HUES6 (cell line): ENCODE results near the gene DNAH2.

ENCODE experiments used
- H3K27ac ChIP-seq: 2 replicates; pipeline ENCODE4 v1.7.0; 2013; ENCODE audit warnings: low read depth, mild to moderate bottlenecking, low read length, inconsistent platforms
- H3K27me3 ChIP-seq: 2 replicates; pipeline ENCODE4 v1.6.1; 2013; ENCODE audit warnings: low read length; ENCODE audit not compliant: control insufficient read depth, insufficient read depth
- H3K36me3 ChIP-seq: 2 replicates; pipeline ENCODE4 v1.6.1; 2013; ENCODE audit warnings: low read length; ENCODE audit not compliant: control insufficient read depth, insufficient read depth
- H3K4me1 ChIP-seq: 2 replicates; pipeline ENCODE4 v1.6.1; 2013; ENCODE audit warnings: low read length; ENCODE audit not compliant: control insufficient read depth, insufficient read depth
- H3K4me3 ChIP-seq: 2 replicates; pipeline ENCODE4 v1.5.1; 2013; ENCODE audit warnings: low read depth, low read length
- H3K9ac ChIP-seq: one replicate; pipeline ENCODE4 v1.6.1; 2013; ENCODE audit warnings: mild to moderate bottlenecking, low read length
- H3K9me3 ChIP-seq: 2 replicates; pipeline ENCODE4 v1.6.1; 2013; ENCODE audit warnings: low read depth, low read length; ENCODE audit not compliant: control insufficient read depth, insufficient read depth

DNAH2 gene

DNA sequence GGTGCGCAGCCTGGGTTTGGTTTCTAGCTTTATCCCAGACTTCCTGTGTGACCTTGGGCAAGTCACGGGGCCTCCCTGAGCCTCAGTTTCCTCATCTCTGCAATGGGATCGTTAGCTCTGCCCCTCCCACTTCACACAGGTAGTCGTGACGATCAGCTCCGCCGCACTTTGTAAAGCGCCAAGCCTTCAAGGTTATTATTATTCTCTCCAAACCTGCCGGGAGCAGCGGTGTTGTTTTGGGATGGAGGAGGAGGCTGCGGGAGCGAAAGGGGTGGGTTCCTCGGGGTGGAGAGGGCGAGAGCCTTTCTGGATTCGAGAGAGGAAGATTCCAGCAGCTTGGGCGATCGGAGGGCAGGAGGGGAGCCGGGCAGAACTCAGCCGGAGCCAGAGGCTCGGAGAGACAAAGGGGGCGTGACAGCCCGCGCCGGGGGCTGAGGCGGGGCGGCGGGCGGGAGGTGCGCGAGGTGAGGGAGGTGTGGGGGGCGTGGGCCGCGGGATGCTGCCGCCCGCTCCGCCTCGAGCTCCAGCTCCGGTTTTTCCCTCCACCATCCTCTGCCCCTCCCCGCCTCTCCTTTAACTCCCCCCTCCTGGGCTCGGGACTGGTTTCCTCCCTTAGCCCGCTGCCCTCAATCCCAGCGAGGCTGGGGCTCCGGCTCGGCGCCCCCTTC is 12.8 kb upstream of the DNAH2 start, which contains the start of gene EFNB3:
Gene EFNB3 (plus strand): TSS at position 602 of the 668 bp plus-strand sequence. CDS start 397 bp downstream, outside the sequence.
- Histone ChIP-seq H3K4me1 (peaks cover 23% of the 10 kb centered on the region), H3K9ac (peak within 1 kb of the TSS; percentile 27), H3K27me3 (peaks cover 14% of the 10 kb centered on the region), H3K27ac (no peak within 1 kb of the TSS), H3K4me3 (peak within 1 kb of the TSS; percentile 62), H3K36me3 (peaks cover 9% of the 10 kb centered on the region), H3K9me3 (no peaks in the 10 kb centered on the region)

DNA sequence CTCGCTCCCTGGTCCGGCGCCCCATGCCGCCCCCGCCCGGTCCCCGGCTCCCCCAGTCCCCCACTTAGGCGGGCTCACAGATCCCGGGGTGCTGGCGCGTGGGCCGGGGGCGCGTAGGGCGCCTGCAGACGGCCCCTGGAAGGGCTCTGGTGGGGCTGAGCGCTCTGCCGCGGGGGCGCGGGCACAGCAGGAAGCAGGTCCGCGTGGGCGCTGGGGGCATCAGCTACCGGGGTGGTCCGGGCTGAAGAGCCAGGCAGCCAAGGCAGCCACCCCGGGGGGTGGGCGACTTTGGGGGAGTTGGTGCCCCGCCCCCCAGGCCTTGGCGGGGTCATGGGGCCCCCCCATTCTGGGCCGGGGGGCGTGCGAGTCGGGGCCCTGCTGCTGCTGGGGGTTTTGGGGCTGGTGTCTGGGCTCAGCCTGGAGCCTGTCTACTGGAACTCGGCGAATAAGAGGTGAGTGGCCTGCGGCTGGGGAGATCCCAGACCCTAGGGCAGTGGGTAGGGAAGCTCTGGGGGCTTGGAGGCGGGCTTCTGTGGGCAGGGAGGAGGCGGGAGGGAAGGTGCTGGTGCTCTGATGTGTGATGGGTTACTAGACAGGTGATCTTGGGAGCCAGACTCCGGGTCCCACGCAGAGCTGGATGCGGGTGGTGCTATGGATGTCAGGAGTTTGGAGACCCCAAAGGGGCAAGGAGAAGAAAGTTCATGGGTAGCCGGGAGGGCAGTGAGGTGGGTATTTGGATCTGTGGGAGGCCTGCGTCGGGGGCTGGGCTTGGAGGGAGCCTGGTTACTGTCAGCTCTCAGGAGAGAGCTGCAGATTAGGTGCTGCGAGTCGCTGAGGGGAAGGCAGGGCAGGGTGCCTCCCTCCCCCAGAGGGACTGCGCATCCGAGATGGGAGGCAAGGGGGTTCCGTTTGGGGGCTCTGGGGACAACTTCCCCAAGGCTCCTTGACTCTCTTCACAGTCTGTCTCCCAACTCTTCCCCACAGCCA is 12.0 kb upstream of the DNAH2 start:
- Histone ChIP-seq H3K4me3 (peak overlapping the region; percentile 62), H3K9ac (peak overlapping the region; percentile 27), H3K27ac (no peak overlapping the region), H3K36me3 (peaks cover 8% of the 10 kb centered on the region), H3K9me3 (no peaks in the 10 kb centered on the region), H3K27me3 (peaks cover 14% of the 10 kb centered on the region), H3K4me1 (peaks cover 23% of the 10 kb centered on the region)

DNA sequence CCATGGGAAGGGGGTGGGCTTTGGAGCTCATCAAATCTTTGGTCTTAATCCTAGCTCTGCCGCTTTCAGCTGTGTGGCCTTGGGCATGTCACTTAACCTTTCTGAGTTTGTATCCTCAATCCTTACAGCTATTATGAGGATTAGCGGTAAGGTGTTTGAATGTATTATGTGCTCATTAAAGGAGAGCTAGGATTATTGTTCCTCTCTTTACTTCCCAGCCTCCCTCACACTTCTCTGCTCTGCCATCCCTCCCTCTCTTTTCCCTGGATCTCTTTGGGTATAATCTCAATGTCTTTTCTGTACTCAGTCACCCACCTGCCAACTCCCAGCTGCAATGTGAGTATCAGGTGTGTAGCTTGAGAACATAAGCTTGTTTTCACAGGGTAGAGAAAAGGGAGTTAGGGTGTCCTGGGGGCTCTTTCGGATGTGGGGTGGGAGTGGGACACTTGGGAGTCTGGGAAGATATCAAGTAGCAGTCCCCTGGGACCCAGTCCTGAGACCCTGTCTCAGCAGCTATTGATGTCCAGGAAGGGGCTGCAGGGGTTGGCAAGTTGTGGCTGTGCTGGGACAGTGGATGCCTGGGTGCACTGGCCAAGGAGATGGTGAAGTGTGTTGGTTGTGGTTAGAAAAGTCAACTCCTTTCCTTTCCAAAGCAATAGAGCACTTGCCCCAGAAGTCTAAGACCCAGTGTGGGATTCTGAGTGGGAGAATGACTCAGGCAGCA is 10.8 kb upstream of the DNAH2 start:
- H3K4me1 ChIP-seq: peaks cover 27% of the 10 kb centered on the region
- H3K4me3 ChIP-seq: 0 out of 2 replicates have a peak overlapping the region, but pooled peaks have one; percentile 62
- H3K36me3 ChIP-seq: no peaks in the 10 kb centered on the region
- no peak overlapping the region for H3K27ac ChIP-seq
- H3K9ac ChIP-seq: no peak overlapping the region
- H3K27me3 ChIP-seq: peaks cover 15% of the 10 kb centered on the region
- H3K9me3 ChIP-seq: no peaks in the 10 kb centered on the region

DNA sequence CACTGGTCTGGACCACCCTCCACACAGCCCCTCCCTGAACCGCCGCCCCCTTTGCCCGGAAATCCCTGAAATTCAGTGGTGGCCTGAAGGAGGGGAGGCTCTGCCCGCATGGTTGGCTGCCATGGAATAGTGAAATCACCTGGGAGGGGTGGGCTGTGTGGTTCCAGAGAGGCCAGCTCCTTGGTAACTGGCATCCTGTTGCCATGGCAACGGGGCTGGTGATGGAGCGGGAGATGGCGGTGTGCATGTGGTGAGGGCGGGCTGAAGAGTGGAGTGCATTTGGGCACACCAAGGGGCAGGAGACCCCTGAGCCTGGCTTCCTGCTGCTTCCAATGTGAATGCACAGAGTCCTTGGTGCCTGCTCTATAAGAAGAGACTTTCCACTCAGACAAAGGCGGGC is 10.1 kb upstream of the DNAH2 start:
- Histone ChIP-seq H3K4me1 (peaks cover 33% of the 10 kb centered on the region), H3K4me3 (no peak overlapping the region), H3K9me3 (no peaks in the 10 kb centered on the region), H3K36me3 (no peaks in the 10 kb centered on the region), H3K27me3 (peaks cover 21% of the 10 kb centered on the region), H3K9ac (no peak overlapping the region), H3K27ac (no peak overlapping the region)

DNA sequence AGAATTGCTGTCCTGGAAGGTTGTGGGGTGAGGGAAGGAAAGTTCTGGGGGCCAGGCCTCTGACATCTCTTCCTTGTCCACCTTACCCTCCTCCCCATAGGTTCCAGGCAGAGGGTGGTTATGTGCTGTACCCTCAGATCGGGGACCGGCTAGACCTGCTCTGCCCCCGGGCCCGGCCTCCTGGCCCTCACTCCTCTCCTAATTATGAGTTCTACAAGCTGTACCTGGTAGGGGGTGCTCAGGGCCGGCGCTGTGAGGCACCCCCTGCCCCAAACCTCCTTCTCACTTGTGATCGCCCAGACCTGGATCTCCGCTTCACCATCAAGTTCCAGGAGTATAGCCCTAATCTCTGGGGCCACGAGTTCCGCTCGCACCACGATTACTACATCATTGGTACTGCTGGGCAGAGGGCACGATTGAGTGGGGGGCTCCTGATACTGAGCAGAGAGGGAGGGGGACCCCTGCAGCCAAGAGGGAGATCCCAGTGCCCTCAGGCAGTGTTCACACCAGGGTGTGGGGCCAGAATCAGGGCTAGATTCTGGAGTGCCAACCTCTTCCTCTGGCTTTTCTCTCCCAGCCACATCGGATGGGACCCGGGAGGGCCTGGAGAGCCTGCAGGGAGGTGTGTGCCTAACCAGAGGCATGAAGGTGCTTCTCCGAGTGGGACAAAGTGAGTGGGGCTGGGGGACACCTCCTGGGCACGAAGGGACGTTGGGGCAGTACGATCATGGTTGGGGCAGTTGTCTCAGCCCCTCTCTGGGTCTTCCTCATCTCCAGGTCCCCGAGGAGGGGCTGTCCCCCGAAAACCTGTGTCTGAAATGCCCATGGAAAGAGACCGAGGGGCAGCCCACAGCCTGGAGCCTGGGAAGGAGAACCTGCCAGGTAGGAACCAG is 9.4 kb upstream of the DNAH2 start:
- H3K4me1 ChIP-seq: peaks cover 35% of the 10 kb centered on the region
- H3K4me3 ChIP-seq: no peak overlapping the region
- peaks cover 21% of the 10 kb centered on the region for H3K27me3 ChIP-seq
- H3K36me3 ChIP-seq: no peaks in the 10 kb centered on the region
- H3K9ac ChIP-seq: no peak overlapping the region
- no peaks in the 10 kb centered on the region for H3K9me3 ChIP-seq
- no peak overlapping the region for H3K27ac ChIP-seq

DNA sequence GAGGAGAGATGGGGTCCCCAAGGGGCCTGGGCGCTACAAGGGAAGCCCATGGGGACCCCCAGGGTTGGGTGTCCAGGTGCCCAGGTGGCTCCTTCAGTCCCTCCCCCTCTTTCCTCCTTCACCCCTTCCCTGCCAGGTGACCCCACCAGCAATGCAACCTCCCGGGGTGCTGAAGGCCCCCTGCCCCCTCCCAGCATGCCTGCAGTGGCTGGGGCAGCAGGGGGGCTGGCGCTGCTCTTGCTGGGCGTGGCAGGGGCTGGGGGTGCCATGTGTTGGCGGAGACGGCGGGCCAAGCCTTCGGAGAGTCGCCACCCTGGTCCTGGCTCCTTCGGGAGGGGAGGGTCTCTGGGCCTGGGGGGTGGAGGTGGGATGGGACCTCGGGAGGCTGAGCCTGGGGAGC is 8.5 kb upstream of the DNAH2 start:
- Histone ChIP-seq H3K4me1 (peaks cover 27% of the 10 kb centered on the region), H3K9me3 (no peaks in the 10 kb centered on the region), H3K27ac (no peak overlapping the region), H3K9ac (no peak overlapping the region), H3K36me3 (no peaks in the 10 kb centered on the region), H3K27me3 (peaks cover 24% of the 10 kb centered on the region), H3K4me3 (no peak overlapping the region)

DNA sequence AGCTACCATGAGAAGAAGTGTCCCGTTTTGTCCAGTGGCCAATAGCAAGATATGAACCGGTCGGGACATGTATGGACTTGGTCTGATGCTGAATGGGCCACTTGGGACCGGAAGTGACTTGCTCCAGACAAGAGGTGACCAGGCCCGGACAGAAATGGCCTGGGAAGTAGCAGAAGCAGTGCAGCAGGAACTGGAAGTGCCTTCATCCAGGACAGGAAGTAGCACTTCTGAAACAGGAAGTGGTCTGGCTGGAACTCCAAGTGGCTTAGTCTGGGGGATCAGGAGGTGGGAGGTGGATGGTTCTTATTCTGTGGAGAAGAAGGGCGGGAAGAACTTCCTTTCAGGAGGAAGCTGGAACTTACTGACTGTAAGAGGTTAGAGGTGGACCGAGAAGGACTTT is 7.2 kb upstream of the DNAH2 start:
- Histone ChIP-seq H3K9ac (no peak overlapping the region), H3K4me1 (peaks cover 23% of the 10 kb centered on the region), H3K27ac (no peak overlapping the region), H3K36me3 (no peaks in the 10 kb centered on the region), H3K9me3 (no peaks in the 10 kb centered on the region), H3K4me3 (no peak overlapping the region), H3K27me3 (peaks cover 24% of the 10 kb centered on the region)

DNA sequence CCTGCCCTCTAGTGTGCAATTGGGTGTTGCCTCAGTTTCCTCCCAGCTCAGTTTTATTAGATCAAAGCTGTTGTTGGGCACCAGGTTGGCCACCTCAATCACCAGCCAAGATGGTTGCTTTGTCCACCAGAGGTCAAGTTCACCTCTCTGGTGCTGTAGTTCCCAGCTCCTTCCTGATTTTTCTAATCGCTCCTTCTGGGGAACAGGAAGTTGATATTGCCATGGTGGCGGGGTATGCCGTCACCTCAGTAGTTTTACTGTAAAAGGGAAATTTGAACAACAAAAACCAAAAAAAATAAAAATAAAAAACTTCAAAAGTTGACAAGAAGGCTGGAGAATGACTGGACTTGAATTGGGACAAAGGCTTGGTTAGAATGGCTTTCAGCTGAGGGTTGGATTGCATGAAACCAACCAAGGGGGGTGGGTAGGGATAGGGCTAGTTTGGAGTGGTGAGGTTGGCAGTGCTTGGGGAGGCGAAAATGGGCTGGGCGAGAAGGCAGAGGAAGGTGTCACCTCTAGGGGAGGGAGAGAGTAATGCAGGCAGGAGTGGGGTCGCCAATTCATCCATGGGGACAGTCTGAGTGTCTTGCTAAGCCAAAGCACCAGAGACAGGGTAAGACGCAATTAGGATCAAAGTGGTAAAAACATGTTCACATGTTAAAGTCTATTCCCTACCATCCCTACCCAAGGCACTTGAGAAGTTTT is 6.3 kb upstream of the DNAH2 start:
- Histone ChIP-seq H3K9me3 (no peaks in the 10 kb centered on the region), H3K4me1 (peaks cover 23% of the 10 kb centered on the region), H3K9ac (no peak overlapping the region), H3K27me3 (peaks cover 18% of the 10 kb centered on the region), H3K36me3 (no peaks in the 10 kb centered on the region), H3K4me3 (no peak overlapping the region), H3K27ac (no peak overlapping the region)

DNA sequence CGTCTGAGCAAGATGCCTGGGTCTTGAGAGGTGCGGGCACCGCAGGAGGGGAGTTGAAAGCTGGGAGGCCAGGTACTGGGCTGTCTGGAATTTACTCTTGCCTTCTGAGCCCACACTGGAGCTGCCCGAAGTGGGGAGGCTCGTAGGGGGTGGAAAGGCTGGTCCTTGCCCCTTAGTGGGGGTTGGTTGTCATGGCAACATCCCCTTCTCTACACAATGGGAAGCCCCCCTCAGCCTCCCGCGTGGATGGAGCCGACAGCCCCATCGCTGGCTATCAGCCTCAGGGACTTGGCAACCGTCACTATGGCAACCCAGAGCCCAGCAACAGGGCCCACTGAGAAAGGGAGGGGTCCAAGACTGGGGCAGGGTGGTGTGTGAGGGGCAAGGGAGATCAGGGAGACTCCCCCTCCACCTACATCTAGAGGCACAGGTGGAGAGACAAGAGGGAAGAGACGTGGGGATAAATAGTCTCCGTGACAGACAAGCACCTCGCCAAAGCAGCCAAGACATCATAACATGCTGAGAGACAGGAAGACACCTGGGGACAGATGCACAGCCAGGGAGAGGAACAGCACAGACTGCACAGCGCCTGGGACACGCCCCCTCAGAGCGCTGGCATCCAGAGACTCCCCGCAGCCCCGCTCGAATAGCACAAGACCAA is 5.3 kb upstream of the DNAH2 start:
- Histone ChIP-seq H3K9ac (no peak overlapping the region), H3K27me3 (peaks cover 11% of the 10 kb centered on the region; the same call in 1 of the 2 replicates), H3K4me3 (no peak overlapping the region), H3K27ac (no peak overlapping the region), H3K36me3 (no peaks in the 10 kb centered on the region), H3K9me3 (no peaks in the 10 kb centered on the region), H3K4me1 (peaks cover 22% of the 10 kb centered on the region)
